Uterus (tissue), 2 donors: ENCODE data around the gene TBXAS1.

Experiments used
- POLR2A ChIP-seq, 2 donors: fragments of 450-650 bp; IDR thresholded peaks; one replicate each; pipeline ENCODE4 v1.6.1; 2016; ENCODE audit warnings: antibody characterized with exemption in 2 of 2, mild to moderate bottlenecking in 1 of 2, moderate library complexity in 1 of 2
- TF ChIP-seq, protein P1 (sequence below), 4 experiments: fragments of 200-600 bp in 2 of 4; fragments of 450-650 bp in 2 of 4; sonication (generic) in 2 of 4; IDR thresholded peaks; one replicate each; pipeline ENCODE4 v1.5.1; 2016 to 2019; ENCODE audit warnings: antibody characterized with exemption in 4 of 4, mild to moderate bottlenecking in 2 of 4, moderate library complexity in 1 of 4

DNA sequence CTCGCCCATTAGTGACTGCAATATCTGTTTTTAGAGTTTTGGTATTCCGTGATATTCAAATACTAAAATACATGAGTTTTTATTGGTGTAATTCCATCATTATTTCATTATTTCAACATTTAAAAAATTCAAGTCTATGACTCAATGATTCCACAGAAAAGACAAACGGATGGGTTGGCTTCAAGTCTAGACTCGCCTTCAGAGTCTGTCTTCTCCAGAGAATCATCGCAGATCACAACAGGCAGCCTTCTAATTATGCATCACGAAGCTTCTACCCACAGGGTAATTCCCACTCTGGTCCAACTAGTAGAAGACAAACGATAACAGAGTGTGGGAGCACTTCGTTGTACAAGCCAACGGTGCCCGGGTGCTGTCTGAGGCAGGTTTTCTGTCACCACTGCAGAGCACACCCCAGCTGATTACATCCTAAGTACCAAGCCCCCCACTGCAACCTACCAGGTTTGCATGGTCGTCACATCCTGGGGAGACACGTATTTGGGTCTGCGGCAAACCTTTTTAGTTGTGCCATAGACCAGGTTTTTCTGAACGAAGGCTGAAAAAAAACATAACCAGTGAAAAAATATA lies 204.8 kb downstream of the TBXAS1 start:
- TF ChIP-seq, protein P1, sequence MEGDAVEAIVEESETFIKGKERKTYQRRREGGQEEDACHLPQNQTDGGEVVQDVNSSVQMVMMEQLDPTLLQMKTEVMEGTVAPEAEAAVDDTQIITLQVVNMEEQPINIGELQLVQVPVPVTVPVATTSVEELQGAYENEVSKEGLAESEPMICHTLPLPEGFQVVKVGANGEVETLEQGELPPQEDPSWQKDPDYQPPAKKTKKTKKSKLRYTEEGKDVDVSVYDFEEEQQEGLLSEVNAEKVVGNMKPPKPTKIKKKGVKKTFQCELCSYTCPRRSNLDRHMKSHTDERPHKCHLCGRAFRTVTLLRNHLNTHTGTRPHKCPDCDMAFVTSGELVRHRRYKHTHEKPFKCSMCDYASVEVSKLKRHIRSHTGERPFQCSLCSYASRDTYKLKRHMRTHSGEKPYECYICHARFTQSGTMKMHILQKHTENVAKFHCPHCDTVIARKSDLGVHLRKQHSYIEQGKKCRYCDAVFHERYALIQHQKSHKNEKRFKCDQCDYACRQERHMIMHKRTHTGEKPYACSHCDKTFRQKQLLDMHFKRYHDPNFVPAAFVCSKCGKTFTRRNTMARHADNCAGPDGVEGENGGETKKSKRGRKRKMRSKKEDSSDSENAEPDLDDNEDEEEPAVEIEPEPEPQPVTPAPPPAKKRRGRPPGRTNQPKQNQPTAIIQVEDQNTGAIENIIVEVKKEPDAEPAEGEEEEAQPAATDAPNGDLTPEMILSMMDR (IDR thresholded peaks at IDR 0.05) = no peak
- TF ChIP-seq POLR2A (IDR thresholded peaks at IDR 0.05) = no peak
